GM12801 (cell line): ENCODE results near the gene PLXDC2.

Experiments used
- TF ChIP-seq, protein P1 (sequence below): IDR thresholded peaks from one replicate; pipeline ENCODE4 v1.5.1; 2011; ENCODE audit warnings: control low read depth; ENCODE audit not compliant: insufficient read length; ENCODE audit errors: extremely low read depth

The PLXDC2 gene

DNA sequence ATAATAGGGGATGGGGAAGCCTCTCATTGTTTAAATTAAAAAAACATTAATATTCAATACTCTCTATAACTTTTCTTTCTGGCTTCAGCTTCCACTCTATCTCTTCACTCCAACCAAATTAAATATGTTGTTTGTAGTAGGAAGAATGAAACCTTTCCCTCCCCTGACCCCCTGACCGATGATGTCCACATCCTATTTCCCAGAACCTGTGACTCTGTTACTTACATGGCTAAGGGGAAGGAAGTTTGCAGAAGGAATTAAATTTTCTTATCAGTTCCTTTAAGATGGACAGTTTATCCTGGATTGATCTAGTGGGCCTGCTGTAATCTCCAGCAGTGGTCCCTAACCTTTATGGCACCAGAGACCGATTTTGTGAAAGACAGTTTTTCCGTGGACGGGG is 130.0 kb downstream of the PLXDC2 start:
- TF ChIP-seq, protein P1, sequence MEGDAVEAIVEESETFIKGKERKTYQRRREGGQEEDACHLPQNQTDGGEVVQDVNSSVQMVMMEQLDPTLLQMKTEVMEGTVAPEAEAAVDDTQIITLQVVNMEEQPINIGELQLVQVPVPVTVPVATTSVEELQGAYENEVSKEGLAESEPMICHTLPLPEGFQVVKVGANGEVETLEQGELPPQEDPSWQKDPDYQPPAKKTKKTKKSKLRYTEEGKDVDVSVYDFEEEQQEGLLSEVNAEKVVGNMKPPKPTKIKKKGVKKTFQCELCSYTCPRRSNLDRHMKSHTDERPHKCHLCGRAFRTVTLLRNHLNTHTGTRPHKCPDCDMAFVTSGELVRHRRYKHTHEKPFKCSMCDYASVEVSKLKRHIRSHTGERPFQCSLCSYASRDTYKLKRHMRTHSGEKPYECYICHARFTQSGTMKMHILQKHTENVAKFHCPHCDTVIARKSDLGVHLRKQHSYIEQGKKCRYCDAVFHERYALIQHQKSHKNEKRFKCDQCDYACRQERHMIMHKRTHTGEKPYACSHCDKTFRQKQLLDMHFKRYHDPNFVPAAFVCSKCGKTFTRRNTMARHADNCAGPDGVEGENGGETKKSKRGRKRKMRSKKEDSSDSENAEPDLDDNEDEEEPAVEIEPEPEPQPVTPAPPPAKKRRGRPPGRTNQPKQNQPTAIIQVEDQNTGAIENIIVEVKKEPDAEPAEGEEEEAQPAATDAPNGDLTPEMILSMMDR, result no peak

DNA sequence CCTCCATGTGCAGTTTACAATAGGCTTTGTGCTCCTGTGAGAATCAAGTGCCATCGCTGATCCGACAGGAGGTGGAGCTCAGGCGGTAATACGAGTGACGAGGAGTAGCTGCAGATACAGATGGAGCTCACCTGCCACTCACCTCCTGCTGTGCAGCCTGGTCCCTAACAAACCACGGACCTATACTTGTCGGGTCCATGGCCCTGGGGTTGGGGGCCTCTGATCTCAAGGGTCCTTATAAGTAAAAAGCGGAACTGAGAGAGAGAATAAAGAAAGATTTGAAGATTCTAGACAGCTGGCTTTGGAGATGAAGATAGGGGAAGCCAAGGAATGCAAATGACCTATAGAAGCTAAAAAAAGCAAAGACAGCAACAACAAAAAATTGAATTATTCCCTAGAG is 130.6 kb downstream of the PLXDC2 start:
- TF ChIP-seq, protein P1, result no peak

DNA sequence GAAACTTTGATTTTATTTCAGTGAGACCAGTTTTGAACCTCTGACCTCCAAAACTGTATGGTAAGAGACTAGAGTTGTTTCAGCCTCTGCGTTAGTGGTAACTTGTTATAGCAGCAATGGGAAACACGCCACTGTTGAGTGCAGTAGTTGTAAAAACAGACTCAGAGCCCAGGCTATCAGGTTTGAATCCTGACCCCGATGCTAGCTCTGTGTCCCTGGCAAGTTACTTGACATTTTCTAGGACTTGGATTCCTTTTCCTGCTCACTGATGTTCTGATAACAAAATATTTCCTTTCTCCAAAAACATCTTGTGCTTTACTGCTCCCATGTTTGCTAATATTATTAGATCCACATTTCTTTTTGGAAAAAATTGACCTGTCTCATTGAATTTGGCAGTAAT is 131.0 kb downstream of the PLXDC2 start:
- TF ChIP-seq, protein P1, result no peak

DNA sequence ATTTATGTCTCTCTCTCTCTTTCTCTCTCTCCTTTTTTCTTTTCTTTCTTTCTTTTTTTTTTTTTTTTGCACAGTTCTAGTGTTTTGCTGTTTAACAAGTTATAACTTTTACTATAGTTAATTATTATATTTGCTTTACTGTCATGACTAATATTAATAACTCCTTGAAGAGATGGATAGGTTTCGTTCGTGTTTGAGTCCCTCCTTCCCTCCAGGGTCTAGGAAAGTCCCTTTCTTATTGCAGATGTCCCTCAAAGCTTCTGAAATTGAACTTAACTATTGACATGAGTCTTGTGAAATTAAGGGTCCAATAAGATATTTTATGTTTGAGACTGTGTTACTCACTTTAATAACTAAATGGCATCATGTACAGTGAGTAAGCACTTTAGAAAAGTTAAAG is 131.4 kb downstream of the PLXDC2 start:
- TF ChIP-seq, protein P1, result no peak

DNA sequence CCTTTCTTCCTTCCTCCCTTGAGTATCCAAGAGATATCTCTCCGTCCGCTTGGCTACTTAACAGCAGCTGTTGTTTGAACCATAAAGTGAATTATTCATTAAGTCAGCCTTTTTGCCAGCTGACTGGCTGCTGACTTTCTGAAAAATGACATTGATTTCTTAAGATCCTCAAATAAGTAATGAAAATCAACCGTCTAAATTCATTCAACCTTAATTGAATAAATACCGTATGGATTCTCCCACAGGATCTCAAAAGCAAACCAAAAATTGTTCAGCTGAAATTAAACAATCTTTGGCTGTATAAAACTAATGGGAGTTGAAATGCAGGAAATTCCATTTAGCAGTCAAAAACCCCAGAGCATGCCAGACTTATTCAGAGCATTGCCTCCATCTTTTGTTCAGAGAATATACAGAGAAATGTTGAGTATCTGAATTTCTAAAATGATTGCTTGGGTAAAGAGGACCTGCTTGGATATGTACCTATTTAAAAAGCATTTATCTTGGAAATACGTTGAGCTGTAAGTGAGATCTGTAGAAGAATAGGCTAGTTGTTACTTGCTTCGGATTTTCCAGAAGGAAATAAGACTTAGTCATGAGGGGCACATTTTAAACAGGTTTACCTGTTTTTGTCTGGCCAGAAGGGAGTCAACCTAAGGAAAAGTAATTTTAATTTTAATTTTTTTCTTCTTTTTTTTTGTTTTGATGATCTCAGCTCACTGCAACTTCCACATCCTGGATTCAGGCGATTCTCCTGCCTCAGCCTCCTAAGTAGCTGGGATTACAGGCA is 136.2 kb downstream of the PLXDC2 start:
- TF ChIP-seq, protein P1, result no peak

DNA sequence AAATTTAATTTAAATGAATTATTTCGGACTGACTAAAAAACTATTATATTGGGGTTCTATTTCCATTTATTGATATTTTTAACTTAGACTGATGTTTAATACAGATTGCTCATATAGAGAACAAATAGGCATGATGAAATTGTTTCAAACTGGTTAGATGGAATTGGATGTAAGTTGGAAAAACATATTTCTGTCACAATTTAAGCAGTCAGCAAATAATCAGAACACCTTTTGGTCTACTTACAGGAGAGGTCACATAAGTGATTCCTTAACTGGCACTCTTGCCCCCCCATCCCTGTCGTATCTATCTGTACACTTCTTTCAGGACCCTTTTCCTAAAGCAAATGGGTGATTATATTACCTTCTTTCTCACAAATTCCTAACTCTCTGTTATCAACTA is 138.4 kb downstream of the PLXDC2 start:
- TF ChIP-seq, protein P1, result no peak

DNA sequence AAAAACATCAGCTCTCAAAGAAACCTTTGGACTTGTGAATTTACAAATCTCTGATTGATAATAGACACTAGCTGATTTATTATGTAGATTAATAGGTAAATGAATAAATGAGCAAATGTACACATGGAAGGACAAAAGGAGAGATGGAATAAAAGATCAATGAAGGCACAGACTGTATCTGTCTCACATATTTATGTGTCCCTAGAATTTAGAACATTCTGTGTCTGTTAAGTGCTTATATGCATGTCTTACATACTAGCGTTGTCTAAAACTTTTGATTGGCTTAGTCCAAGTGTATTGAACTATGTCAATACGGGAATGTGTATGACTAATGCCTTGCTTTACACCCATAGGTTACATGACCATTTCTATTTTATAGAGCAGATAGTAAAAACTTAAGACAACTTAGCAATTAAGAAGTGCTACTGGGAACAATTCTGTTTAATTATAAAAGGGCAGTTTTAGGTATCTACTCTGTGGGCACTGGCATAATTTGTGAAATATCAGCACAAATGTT is 140.3 kb downstream of the PLXDC2 start:
- TF ChIP-seq, protein P1, result no peak

DNA sequence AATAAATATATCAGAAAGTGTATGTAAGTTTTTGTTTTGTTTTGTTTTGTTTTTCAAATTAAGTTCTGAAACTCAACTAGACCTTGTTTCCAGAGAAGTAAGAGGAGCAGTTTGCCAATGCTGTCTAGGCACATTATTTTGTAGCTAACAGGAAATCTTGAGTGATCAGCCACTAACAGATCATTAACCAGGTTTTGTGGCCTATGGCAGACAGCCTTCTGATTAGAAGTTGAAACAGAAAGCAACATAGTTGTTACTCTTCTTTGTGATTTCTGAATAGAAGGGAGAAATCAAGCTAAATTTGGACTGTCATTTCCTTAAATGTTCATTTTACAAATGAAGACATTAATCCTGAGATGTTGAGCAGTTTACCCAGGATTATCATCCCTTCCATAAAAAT is 142.6 kb downstream of the PLXDC2 start:
- TF ChIP-seq, protein P1, result no peak
